Stimulated activated naive CD4-positive, alpha-beta T cell (primary cell): ENCODE results near the gene COG6.

ENCODE experiments used
- DNase-seq, 6 experiments: peaks; one replicate each; lab custom pipeline; 2025; lab: John Stamatoyannopoulos, UW

The COG6 gene

DNA sequence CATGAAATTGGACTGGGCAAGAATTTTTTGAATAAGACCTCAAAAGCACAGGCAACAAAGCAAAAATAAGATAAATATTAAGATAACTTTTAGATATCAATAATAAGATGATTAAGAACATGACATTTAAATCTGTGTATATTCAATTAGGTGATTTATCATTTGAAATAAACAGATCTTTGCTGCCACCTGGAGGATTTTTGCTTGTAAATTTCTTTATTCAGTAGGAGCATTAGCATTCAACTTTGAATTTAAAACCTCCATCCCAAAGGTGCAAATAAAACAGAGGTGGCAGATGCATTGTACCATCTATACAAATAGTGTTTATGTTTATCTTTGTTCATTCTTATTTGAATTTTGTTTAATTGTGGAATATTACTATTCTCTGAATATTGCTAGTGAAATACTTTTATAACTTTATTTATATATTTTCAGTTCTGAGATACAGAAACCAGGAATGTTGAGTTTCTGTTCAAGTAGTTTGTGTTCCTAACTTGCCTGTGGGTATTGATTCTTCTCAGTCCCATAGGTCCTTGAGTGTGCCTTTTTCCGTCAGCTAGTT is 20.9 kb downstream of the COG6 start:
- peak in 3 of 6 experiments; percentile 5 to 53 (median 35) for DNase-seq

DNA sequence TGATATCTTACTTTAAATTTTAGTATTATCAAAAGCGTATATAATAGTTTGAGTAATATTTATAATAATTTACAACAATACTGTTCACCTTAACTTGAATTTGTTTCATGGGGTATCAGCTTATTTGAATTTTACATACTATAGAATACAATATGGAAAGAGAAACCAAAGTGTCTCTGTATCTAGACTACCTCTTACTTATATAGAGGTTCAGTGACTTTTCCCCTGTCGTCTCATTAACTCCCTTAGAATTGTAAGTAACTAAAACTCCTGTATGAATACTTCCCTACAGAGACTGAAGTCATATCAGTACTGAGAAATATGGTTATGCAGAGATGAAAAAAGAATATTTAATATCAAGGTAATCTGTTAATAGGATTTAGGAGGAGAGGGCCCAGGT is 26.8 kb downstream of the COG6 start:
- no peak for DNase-seq

DNA sequence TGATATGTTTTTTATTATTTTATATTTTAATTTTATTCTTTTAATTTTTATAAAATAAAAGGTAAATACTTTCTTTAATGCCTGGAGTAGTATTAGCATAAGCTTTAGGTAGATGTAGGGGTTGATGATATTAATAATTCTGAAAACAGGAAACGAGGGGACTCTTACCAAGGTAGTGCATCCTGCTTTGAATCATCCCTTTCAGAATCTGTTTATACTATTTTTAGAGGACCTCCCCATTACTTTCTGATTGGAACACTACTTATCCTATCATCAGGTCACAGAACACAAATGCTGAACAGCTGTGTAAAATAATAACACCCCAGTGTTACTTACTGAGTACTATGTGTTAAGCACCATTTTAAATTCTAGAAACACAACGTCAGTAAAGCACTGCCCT is 27.3 kb downstream of the COG6 start:
- DNase-seq, result no peak

- peak in 3 of 6 experiments; percentile 16 to 35 (median 25) for DNase-seq
Observed at GRCh38 chr13:39684531-39685137, 29.2 kb downstream of the COG6 start.

DNA sequence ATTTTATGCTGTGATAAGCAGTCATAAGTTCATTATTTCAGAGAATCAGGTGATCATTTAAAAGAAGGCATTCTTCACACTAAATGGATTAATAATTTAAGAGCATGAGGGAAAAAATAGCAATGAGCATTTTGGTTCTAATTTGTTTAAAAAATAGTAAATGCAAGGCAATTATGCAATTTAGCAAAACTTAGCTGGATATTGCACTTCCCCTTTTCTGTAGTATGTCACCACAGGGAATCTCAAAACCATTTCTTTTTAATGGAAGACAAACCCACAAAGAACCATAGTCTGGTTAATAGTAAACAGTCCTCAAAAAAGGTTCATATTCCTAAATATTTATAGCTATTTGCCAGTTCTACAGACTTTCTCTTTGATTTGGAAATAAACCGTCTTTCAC is 30.2 kb downstream of the COG6 start:
- no peak for DNase-seq

DNA sequence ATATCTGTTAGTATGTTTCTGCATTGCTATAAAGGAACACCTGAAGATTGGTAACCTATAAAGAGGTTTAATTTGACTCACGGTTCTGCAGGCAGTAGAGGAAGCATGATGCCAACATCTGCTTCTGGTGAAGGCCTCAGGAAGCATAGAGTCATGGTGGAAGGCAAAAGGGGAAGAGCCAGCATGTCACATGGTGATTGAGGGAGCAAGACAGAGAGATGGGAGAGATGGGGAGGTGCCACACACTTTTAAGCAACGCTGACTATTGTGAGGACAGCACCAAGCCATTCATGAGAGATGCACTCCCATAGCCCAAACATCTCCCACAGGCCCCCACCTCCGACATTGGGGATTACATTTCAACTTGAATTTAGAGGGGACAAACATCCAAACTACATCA is 32.8 kb downstream of the COG6 start:
- DNase-seq, result no peak

DNA sequence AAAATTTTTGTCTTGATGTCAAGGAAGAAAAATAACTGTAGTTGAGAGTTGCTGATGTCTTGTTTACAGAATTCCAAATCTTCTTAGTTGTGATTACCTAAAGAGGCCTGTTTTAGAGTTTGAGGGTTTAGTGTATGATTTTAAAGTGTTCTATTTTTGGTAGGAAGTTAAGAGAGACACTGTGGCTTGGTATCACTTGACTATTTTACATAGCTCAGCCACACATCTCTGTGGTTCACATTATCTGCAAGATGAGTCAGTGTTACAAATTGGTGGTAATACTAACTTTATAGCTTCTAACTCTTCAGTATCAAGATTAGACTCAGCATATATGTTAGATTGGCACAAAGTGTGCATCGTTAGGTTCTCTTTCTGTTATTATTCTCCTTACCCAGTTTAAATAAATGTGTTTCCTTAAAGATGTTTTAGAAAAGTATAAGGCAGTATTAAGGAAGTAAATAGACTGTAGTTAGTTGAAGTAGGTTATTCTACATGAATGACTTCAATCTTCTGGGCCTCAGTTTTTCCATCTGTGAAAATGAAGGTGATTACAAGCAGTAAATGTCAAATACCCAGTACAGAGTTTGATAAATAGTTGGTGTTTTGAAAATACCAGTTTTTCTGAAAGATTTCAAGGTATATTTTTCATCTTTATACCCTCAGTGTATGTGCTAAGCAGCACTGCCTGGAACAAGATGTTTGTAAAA is 33.4 kb downstream of the COG6 start:
- DNase-seq, result no peak

GRCh38 chr13:39692660-39693438 is 37.4 kb downstream of the COG6 start:
- DNase-seq, result no peak

- no peak for DNase-seq
Observed at GRCh38 chr13:39699274-39699673, 43.8 kb downstream of the COG6 start.

GRCh38 chr13:39712626-39713025 is 57.2 kb downstream of the COG6 start:
- no peak for DNase-seq

- no peak for DNase-seq
Observed at GRCh38 chr13:39729156-39729555, 73.7 kb downstream of the COG6 start.

GRCh38 chr13:39734952-39735351 is 79.5 kb downstream of the COG6 start:
- no peak for DNase-seq

DNA sequence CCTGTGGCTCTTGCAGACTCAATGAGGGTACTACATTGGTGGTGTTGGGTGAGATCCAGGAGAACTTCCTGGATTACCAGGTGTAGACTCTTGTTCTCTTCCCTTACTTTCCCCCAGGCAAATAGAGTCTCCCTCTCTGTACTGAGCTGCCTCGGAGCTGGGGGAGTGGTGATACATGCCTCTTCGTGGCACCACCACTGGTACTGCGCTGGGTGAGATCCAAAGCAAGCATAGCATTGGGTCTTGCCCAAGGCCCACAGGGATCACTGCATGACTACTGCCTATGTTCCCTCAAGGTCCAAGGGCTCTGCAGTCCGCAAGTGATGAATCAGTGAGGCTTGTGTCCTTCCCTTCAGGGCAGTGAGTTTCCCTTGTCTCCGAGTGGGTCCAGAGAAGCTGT is 81.6 kb downstream of the COG6 start:
- DNase-seq, result no peak

DNA sequence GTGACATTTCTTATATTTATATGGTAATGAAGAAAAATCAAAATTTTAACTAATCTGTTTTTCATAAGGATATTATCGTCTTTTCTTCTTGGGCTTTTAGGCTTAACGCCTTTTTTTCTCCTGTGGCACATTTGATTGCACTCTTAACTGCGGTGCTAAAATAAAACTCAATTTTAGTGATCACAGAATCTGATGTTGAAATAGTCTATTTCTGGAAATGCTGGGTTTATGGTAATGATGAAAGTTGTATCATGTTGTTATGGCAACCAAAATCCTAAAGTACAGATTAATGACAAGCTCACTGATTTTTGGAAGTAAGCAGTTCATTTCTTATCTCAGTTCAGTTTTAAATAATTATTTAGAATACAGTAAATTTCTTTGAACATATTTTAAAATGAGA is 85.3 kb downstream of the COG6 start:
- DNase-seq, result no peak

GRCh38 chr13:39748961-39749360 is 93.5 kb downstream of the COG6 start:
- no peak for DNase-seq

- no peak for DNase-seq
Observed at GRCh38 chr13:39749528-39749927, 94.1 kb downstream of the COG6 start.

- DNase-seq, result no peak
Observed at GRCh38 chr13:39751805-39752204, 96.3 kb downstream of the COG6 start.

DNA sequence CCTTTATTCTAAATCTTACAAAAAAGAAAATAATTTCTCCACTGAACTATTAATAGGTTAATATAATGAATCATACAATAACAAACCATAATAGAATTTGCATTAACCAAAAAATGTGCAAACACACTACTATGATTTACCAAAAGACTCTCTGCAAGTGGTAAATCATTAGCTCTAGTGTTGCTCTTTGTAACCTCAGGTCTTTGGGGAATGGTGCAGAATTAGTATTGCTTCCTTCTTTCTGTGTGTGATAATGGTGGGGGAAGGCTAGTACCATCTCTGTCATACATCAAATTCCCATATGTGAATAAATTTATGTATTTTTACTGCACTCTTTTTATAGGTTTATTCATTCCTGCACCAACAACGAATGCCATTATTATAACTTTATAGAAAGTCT is 105.1 kb downstream of the COG6 start:
- DNase-seq, result no peak

GRCh38 chr13:39765801-39766463 is 110.5 kb downstream of the COG6 start:
- DNase-seq, result peak in 1 of 6 experiments; percentile 4

DNA sequence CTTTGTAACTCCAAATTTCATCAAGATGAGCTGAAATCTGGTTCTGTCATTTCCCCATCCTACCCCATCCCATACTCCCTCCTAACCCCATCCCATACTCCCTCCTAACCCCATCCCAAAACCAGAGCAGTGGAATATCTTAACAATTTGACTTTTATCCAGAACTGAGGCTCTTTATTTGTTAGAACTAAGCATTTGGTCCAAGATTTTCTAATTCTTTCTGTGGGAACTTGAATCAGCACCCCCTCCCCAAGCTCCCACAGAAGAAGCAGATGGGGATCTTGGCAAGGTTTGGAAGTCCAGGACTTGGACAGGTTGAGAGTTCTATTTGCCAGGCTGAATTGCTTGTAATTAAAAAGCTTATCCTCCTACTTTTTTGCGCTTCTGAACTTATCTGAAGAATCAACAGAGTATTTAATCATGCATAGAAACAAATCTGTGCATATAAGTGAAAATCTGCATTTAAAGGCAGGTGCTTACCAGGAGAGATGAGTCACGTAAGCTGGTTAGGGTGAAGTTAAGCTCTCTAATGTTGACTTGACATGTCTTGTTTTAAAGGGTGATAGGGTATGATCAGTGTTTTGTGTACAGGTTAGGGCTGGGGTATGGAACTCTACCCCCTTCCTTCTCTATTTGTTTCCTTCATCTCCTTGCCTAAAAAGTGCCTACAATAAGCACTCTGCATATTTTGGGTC is 111.1 kb downstream of the COG6 start:
- DNase-seq, result no peak

- no peak for DNase-seq
Observed at GRCh38 chr13:39767791-39768517, 112.5 kb downstream of the COG6 start.
